ENCODE results near the gene HS2ST1.

DNA sequence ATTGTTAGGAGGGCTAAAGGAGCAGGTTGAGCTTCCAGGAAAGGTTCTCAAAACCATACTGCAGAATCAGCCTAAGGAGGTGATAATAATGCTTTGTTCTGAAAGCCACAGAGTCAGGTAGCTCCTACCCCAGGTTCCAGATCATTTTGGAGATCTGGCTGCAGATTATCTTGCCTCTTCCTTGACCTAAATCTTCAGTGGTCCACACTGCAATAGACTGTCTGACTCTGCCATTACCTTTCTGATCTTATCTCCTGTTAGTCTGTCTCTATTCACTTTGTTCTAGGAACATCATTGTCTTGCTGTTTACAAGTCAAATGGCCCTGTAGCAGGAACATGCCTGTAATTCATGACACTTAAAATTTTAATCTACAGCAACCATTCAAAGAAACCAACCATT, 73.0 kb downstream of the HS2ST1 start:
- TF ChIP-seq ZNF354C (tag by site-specific recombination; IDR thresholded peaks at IDR 0.05; ENCODE audit: borderline replicate concordance, low read depth) (no peak), ZSCAN16 (tag by site-specific recombination; IDR thresholded peaks at IDR 0.05) (no peak)
